B cell (primary cell): Measurements from ENCODE around the gene ERVV-1. TPM values are rescaled to one million over a fixed set of nuclear protein-coding genes. Genes with fewer than 3 reads are reported as not detected.
"Not testable (repeated sequence)": the region's sequence is repeated elsewhere in the genome, so short reads cannot be mapped to it uniquely, and the experiment has no call there.

Source experiments
- ATAC-seq: fragments of 200-7000 bp; cut with Tn5 transposase; one replicate; pipeline ENCODE4 v1.10.0; 2021; ENCODE audit warnings: low read depth, mild to moderate bottlenecking, moderate number of reproducible peaks, moderate library complexity
- CTCF ChIA-PET: fragments of 350-600 bp; sonication (Branson Sonifier 250); formaldehyde crosslinking; loops from one replicate; lab custom pipeline; 2021; ENCODE audit warnings: antibody characterized with exemption, inconsistent platforms; lab: Charles Lee
- POLR2A ChIA-PET: fragments of 350-600 bp; sonication (Branson Sonifier 250); formaldehyde crosslinking; loops from one replicate; lab custom pipeline; 2021; ENCODE audit warnings: antibody characterized with exemption; lab: Charles Lee
- DNase-seq: peaks from one replicate; pipeline ENCODE4 v3.0.0; 2013
- H2AFZ ChIP-seq: 2 replicates; pipeline ENCODE4 v1.6.1; 2012; ENCODE audit warnings: mild to moderate bottlenecking, low read depth, low read length; ENCODE audit not compliant: insufficient read depth, poor library complexity, severe bottlenecking
- H3K27ac ChIP-seq, 2 donors: 1 replicate in 1 of 2; 2 replicates in 1 of 2; pipeline ENCODE4 v1.5.1; 2012 to 2013; ENCODE audit warnings: low read length in 2 of 2, mild to moderate bottlenecking in 2 of 2, moderate library complexity in 1 of 2
- H3K27me3 ChIP-seq, 4 experiments: fragments of 200-600 bp in 1 of 4; sonication (generic) in 1 of 4; replicated peaks in 1 of 4; 1 replicate in 2 of 4; 2 replicates in 2 of 4; pipeline versions ENCODE4 v1.6.1 to v1.7.0; 2013 to 2016; ENCODE audit warnings: low read length in 3 of 4, mild to moderate bottlenecking in 2 of 4, mixed read lengths in 1 of 4, moderate library complexity in 1 of 4; ENCODE audit not compliant: insufficient read depth in 4 of 4, control insufficient read depth in 3 of 4; ENCODE audit errors: control extremely low read depth in 1 of 4
- H3K36me3 ChIP-seq, 2 experiments: replicated peaks in 1 of 2; 1 replicate in 1 of 2; 2 replicates in 1 of 2; pipeline versions ENCODE4 v1.6.1 to v1.7.1; 2013; ENCODE audit warnings: low read length in 1 of 2; ENCODE audit not compliant: insufficient read depth in 2 of 2, control insufficient read depth in 1 of 2; ENCODE audit errors: control extremely low read depth in 1 of 2, extremely low read depth in 1 of 2
- H3K4me1 ChIP-seq, 2 donors: fragments of 200-600 bp in 1 of 2; sonication (generic) in 1 of 2; 1 replicate in 1 of 2; 2 replicates in 1 of 2; pipeline versions ENCODE4 v1.5.1 to v1.6.1; 2013 to 2017; ENCODE audit warnings: low read length in 2 of 2; ENCODE audit not compliant: control insufficient read depth in 2 of 2, insufficient read depth in 2 of 2
- H3K4me2 ChIP-seq: replicated peaks from 2 replicates; pipeline ENCODE3; 2012; ENCODE audit warnings: mild to moderate bottlenecking, low read depth, low read length; ENCODE audit not compliant: poor library complexity, severe bottlenecking
- H3K4me3 ChIP-seq, 5 experiments: fragments of 200-600 bp in 1 of 5; sonication (generic) in 1 of 5; 1 replicate in 3 of 5; 2 replicates in 2 of 5; pipeline versions ENCODE4 v1.5.1 to v1.7.0; 2011 to 2016; ENCODE audit warnings: low read length in 4 of 5, mild to moderate bottlenecking in 4 of 5, low read depth in 2 of 5, control low read depth in 1 of 5, moderate library complexity in 1 of 5; ENCODE audit not compliant: insufficient read depth in 1 of 5; ENCODE audit errors: control extremely low read depth in 1 of 5, extremely low read depth in 1 of 5
- H3K79me2 ChIP-seq: fragments of 200-600 bp; sonication (generic); one replicate; pipeline ENCODE4 v1.6.0; 2016; ENCODE audit warnings: low read length; ENCODE audit not compliant: control insufficient read depth, insufficient read depth
- H3K9ac ChIP-seq: fragments of 200-600 bp; sonication (generic); 2 replicates; pipeline ENCODE4 v1.6.1; 2017; ENCODE audit warnings: mild to moderate bottlenecking, low read length, moderate library complexity
- H3K9me3 ChIP-seq, 3 donors: one replicate each; pipeline versions ENCODE4 v1.6.1 to v1.7.1; 2013; ENCODE audit warnings: low read length in 2 of 3; ENCODE audit not compliant: control insufficient read depth in 2 of 3, insufficient read depth in 1 of 3; ENCODE audit errors: control extremely low read depth in 1 of 3
- H4K20me1 ChIP-seq: 2 replicates; pipeline ENCODE4 v1.6.0; 2012; ENCODE audit warnings: mild to moderate bottlenecking, low read length; ENCODE audit not compliant: insufficient read depth, control insufficient read depth, poor library complexity, severe bottlenecking
- H3K27ac Mint-ChIP-seq: one replicate; pipeline ENCODE4 v1.8.0; 2021; ENCODE audit warnings: mixed read lengths
- H3K27me3 Mint-ChIP-seq: one replicate; pipeline ENCODE4 v1.8.0; 2021; ENCODE audit warnings: mixed read lengths
- H3K4me1 Mint-ChIP-seq: one replicate; pipeline ENCODE4 v1.8.0; 2021; ENCODE audit warnings: mixed read lengths
- H3K4me3 Mint-ChIP-seq: one replicate; pipeline ENCODE4 v1.8.0; 2021; ENCODE audit warnings: mixed read lengths
- H3K9me3 Mint-ChIP-seq: one replicate; pipeline ENCODE4 v1.8.0; 2022; ENCODE audit warnings: mixed read lengths; ENCODE audit not compliant: insufficient read depth
- EZH2 ChIP-seq: IDR thresholded peaks from 2 replicates; pipeline ENCODE4 v1.6.1; 2012; ENCODE audit warnings: borderline replicate concordance, low read depth, mild to moderate bottlenecking, moderate library complexity, low read length; ENCODE audit not compliant: insufficient read depth, poor library complexity, severe bottlenecking
- WGBS: methylation state at CpG from one replicate; pipeline ENCODE4 v1.1.5; 2013; ENCODE audit warnings: missing lambda C conversion rate; ENCODE audit not compliant: insufficient coverage; 5-methylcytosine and 5-hydroxymethylcytosine counted together
- intact Hi-C: fragments of 100-400 bp; cut with micrococcal nuclease; formaldehyde crosslinking; loops from one replicate; pipeline ENCODE4 v1.10.0; 2022
- polyA plus RNA-seq: library from polyadenylated mRNA; depleted of rRNA; stranded (reverse); fragments of >200 nt; gene quantifications from 2 replicates; pipeline ENCODE4 v1.2.3, GENCODE V29; 2012
- total RNA-seq, 2 donors: library from RNA; stranded (reverse); fragments of 120-200 nt in 1 of 2; gene quantifications; 1 replicate in 1 of 2; 2 replicates in 1 of 2; pipeline versions ENCODE4 v1.2.3 to v1.2.4, GENCODE V29; 2013 to 2022
- TF ChIP-seq, protein P1 (sequence below): fragments of 200-600 bp; IDR thresholded peaks from one replicate; pipeline ENCODE4 v1.8.0; 2022; ENCODE audit warnings: antibody characterized with exemption, mild to moderate bottlenecking

The ERVV-1 gene
- total and polyA plus RNA-seq, 2 donors (not counting 1 experiment from before 2014, with no cell fraction given) = 0.49 TPM; not detected in 1

DNA sequence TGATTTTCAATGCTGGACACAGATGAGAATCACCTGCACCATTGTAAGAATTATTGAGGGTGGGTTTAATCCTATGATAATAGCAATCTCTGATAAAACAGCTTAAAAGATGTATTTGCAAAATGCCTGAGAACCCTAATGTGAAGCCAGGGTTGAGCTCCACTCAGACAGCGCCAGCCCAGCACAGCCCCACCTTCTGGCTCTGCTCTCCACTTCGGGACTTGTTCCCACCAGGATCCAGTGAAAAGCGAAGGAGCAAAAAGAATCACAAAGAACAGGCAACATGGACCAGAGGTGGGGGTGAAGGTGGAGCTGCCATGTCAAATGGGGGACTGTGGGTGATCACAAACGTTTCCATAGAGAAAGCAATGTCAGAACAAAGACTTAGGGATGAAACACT, 32.4 kb upstream of the ERVV-1 start:
- intact Hi-C loops = no loop called here
- CTCF ChIA-PET = no interaction called here
- 70% methylated on average over 3 of the region's 4 CpGs for WGBS

DNA sequence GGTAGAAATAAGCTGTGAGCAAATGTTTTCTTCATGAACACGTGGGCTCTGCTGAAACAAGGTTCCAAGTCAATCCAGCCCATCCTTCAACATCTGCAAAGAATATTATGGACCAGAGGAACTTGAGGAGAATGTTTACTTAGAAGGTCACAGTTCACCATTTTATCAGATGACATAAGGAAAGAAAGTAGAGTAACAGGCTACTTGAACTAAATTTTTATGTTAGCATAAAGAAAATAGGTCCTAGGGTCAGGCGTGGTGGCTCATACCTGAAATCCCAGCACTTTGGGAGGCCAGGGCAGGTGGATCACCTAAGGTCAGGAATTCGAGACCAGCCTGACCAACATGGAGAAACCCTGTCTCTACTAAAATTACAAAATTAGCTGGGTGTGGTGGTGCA, 30.6 kb upstream of the ERVV-1 start:
- H3K36me3 ChIP-seq, H3K4me1 Mint-ChIP-seq, H3K27me3 ChIP-seq, H3K9ac ChIP-seq, H4K20me1 ChIP-seq, H2AFZ ChIP-seq, CTCF ChIA-PET, intact Hi-C loops, ATAC-seq, H3K27me3 Mint-ChIP-seq, H3K4me3 ChIP-seq, H3K4me2 ChIP-seq, H3K79me2 ChIP-seq, H3K4me3 Mint-ChIP-seq, DNase-seq, H3K27ac ChIP-seq, H3K27ac Mint-ChIP-seq, H3K4me1 ChIP-seq: not testable (repeated sequence)
- POLR2A ChIA-PET = interaction anchor here (0.7 kb wide), 1 partner anchor 16 kb away, joined by 5 read pairs; no protein-coding TSS in a partner anchor
- H3K9me3 ChIP-seq = peaks cover 0 to 33% (median 9%) of the 10 kb centered on the region in 3 donors
- WGBS = 80% methylated on average over 1 of the region's 3 CpGs
- peaks cover 11% of the 10 kb centered on the region for H3K9me3 Mint-ChIP-seq

More for the DNA sequence above, 32.4 kb upstream of the ERVV-1 start:
- Mint-ChIP-seq H3K4me3 (no peak overlapping the region), H3K4me1 (no peaks in the 10 kb centered on the region), H3K9me3 (peaks cover 3% of the 10 kb centered on the region), H3K27me3 (no peaks in the 10 kb centered on the region), H3K27ac (no peak overlapping the region)
- POLR2A ChIA-PET = no interaction called here
- Histone ChIP-seq H3K9me3 (peaks cover 0 to 28% (median 9%) of the 10 kb centered on the region in 3 donors), H3K36me3 (no peaks in the 10 kb centered on the region), H3K4me2 (no peak overlapping the region), H3K4me1 (no peaks in the 10 kb centered on the region), H3K79me2 (no peaks in the 10 kb centered on the region), H4K20me1 (no peaks in the 10 kb centered on the region), H3K27me3 (no peaks in the 10 kb centered on the region), H2AFZ (no peak overlapping the region), H3K4me3 (no peak overlapping the region), H3K27ac (no peak overlapping the region), H3K9ac (no peak overlapping the region)
- no peak for ATAC-seq
- no peak for TF ChIP-seq EZH2
- TF ChIP-seq, protein P1, sequence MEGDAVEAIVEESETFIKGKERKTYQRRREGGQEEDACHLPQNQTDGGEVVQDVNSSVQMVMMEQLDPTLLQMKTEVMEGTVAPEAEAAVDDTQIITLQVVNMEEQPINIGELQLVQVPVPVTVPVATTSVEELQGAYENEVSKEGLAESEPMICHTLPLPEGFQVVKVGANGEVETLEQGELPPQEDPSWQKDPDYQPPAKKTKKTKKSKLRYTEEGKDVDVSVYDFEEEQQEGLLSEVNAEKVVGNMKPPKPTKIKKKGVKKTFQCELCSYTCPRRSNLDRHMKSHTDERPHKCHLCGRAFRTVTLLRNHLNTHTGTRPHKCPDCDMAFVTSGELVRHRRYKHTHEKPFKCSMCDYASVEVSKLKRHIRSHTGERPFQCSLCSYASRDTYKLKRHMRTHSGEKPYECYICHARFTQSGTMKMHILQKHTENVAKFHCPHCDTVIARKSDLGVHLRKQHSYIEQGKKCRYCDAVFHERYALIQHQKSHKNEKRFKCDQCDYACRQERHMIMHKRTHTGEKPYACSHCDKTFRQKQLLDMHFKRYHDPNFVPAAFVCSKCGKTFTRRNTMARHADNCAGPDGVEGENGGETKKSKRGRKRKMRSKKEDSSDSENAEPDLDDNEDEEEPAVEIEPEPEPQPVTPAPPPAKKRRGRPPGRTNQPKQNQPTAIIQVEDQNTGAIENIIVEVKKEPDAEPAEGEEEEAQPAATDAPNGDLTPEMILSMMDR = no peak
- DNase-seq = no peak
